CD1c-positive myeloid dendritic cell (primary cell): ENCODE results near the gene MAP3K6.

Experiments used
- DNase-seq: peaks from one replicate; pipeline ENCODE4 v3.0.0-alpha.2; 2016; ENCODE audit errors: extremely low spot score

MAP3K6 gene

GRCh38 chr1:27333717-27334279 is 33.0 kb downstream of the MAP3K6 start:
- no peak for DNase-seq

GRCh38 chr1:27332536-27333281 is 34.1 kb downstream of the MAP3K6 start:
- peak; percentile 56 for DNase-seq

GRCh38 chr1:27331922-27332321 is 34.8 kb downstream of the MAP3K6 start:
- DNase-seq = no peak

- no peak for DNase-seq
Measured at GRCh38 chr1:27331426-27331825, 35.3 kb downstream of the MAP3K6 start.

- DNase-seq = no peak
Measured at GRCh38 chr1:27330786-27331185, 36.0 kb downstream of the MAP3K6 start.

- DNase-seq = no peak
Measured at GRCh38 chr1:27327964-27328363, 38.8 kb downstream of the MAP3K6 start.

GRCh38 chr1:27325286-27325685 is 41.5 kb downstream of the MAP3K6 start:
- no peak for DNase-seq

- no peak for DNase-seq
Measured at GRCh38 chr1:27322569-27323240, 44.1 kb downstream of the MAP3K6 start.

GRCh38 chr1:27321813-27322568 is 44.8 kb downstream of the MAP3K6 start, which contains the start of gene TMEM222:
Gene TMEM222 (plus strand): TSS chr1:27322163. CDS start chr1:27322198, 35 bp downstream.
- peak; percentile 99 for DNase-seq

- DNase-seq = no peak
Measured at GRCh38 chr1:27318596-27318995, 48.2 kb downstream of the MAP3K6 start.

GRCh38 chr1:27318136-27318535 is 48.6 kb downstream of the MAP3K6 start:
- DNase-seq = no peak

GRCh38 chr1:27316860-27317259 is 49.9 kb downstream of the MAP3K6 start:
- DNase-seq = no peak

GRCh38 chr1:27314737-27315136 is 52.0 kb downstream of the MAP3K6 start:
- DNase-seq = no peak

- no peak for DNase-seq
Measured at GRCh38 chr1:27314169-27314568, 52.6 kb downstream of the MAP3K6 start.

- no peak for DNase-seq
Measured at GRCh38 chr1:27307874-27308598, 58.7 kb downstream of the MAP3K6 start.

- no peak for DNase-seq
Measured at GRCh38 chr1:27306892-27307761, 59.6 kb downstream of the MAP3K6 start.

GRCh38 chr1:27306071-27306470 is 60.7 kb downstream of the MAP3K6 start:
- DNase-seq = no peak
